Osteocyte (in vitro differentiated cells): Measurements from ENCODE around the gene SPPL3. TPM values are rescaled to one million over a fixed set of nuclear protein-coding genes. Genes with fewer than 3 reads are reported as not detected.

ENCODE experiments used
- DNase-seq: peaks from one replicate; pipeline ENCODE4 v3.0.0; 2021; ENCODE audit warnings: mixed read lengths; ENCODE audit not compliant: unreplicated experiment; ENCODE audit errors: extremely low spot score
- H3K27ac Mint-ChIP-seq: one replicate; pipeline ENCODE4 v1.8.0; 2021; ENCODE audit warnings: mild to moderate bottlenecking, mixed read lengths; ENCODE audit not compliant: unreplicated experiment
- H3K27me3 Mint-ChIP-seq: one replicate; pipeline ENCODE4 v1.8.0; 2021; ENCODE audit warnings: mixed read lengths; ENCODE audit not compliant: unreplicated experiment
- H3K36me3 Mint-ChIP-seq: one replicate; pipeline ENCODE4 v1.8.0; 2021; ENCODE audit warnings: mixed read lengths; ENCODE audit not compliant: unreplicated experiment
- H3K4me1 Mint-ChIP-seq: one replicate; pipeline ENCODE4 v1.8.0; 2021; ENCODE audit warnings: mixed read lengths; ENCODE audit not compliant: unreplicated experiment
- H3K4me3 Mint-ChIP-seq: one replicate; pipeline ENCODE4 v1.8.0; 2021; ENCODE audit warnings: mild to moderate bottlenecking, moderate library complexity, mixed read lengths; ENCODE audit not compliant: unreplicated experiment
- H3K9me3 Mint-ChIP-seq: one replicate; pipeline ENCODE4 v1.8.0; 2021; ENCODE audit warnings: mixed read lengths; ENCODE audit not compliant: unreplicated experiment
- total RNA-seq: library from RNA; stranded (reverse); gene quantifications from 2 replicates; pipeline ENCODE4 v1.2.1, GENCODE V29; 2021
- TF ChIP-seq, protein P1 (sequence below): fragments of 200-600 bp; sonication (generic); IDR thresholded peaks from 2 replicates; pipeline ENCODE4 v1.5.0; 2021; ENCODE audit warnings: antibody characterized with exemption, mild to moderate bottlenecking, moderate library complexity

The SPPL3 gene
- total RNA-seq, 1 donor from 2014 or later: 61.7 TPM

DNA sequence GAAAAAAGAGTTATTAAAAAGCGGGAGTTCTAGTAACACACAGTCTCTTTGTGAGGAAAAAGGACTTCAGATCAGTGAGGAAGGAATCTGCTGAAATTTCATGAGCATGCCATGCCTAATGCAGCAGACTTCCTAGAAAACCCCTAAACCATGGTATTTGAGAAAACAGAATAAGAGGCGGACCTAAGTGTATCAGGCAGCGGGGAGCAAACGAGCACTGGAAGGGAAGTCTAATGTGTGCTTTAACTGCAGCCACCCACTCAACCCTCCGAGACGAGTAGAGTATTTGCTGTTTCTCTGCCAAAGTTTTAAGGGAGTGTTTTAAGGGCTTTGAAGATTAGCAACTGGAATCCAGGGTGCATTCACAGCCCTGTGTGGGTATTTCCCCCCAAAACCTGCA, 142.1 kb downstream of the SPPL3 start:
- peaks cover 23% of the 10 kb centered on the region for H3K4me1 Mint-ChIP-seq
- TF ChIP-seq, protein P1, sequence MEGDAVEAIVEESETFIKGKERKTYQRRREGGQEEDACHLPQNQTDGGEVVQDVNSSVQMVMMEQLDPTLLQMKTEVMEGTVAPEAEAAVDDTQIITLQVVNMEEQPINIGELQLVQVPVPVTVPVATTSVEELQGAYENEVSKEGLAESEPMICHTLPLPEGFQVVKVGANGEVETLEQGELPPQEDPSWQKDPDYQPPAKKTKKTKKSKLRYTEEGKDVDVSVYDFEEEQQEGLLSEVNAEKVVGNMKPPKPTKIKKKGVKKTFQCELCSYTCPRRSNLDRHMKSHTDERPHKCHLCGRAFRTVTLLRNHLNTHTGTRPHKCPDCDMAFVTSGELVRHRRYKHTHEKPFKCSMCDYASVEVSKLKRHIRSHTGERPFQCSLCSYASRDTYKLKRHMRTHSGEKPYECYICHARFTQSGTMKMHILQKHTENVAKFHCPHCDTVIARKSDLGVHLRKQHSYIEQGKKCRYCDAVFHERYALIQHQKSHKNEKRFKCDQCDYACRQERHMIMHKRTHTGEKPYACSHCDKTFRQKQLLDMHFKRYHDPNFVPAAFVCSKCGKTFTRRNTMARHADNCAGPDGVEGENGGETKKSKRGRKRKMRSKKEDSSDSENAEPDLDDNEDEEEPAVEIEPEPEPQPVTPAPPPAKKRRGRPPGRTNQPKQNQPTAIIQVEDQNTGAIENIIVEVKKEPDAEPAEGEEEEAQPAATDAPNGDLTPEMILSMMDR: no peak
- peaks cover 36% of the 10 kb centered on the region for H3K36me3 Mint-ChIP-seq
- H3K4me3 Mint-ChIP-seq: no peak overlapping the region
- DNase-seq: no peak
- no peaks in the 10 kb centered on the region for H3K27me3 Mint-ChIP-seq
- H3K9me3 Mint-ChIP-seq: no peaks in the 10 kb centered on the region
- H3K27ac Mint-ChIP-seq: peak overlapping the region; percentile 90

DNA sequence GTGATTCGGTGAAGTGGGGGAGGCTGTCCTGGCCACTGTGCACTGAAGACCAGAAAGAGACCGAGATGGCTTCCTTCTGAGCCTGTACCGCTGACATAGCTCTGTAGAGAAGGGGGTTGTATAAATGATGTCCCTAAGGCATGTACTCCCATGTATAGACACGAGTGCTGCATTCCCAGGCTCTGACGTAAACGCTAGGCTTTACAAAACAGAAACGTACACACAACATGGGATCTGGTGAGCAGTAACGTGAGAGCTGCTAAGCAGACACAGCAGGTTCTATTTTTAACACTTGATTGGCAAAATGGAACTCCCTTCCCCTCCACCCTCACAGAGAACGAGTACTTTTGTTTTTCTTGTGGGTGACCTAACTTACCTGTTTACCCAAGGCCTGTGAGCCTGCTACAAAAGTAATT, 142.6 kb downstream of the SPPL3 start:
- no peak for DNase-seq
- Mint-ChIP-seq H3K9me3 (no peaks in the 10 kb centered on the region), H3K4me3 (no peak overlapping the region), H3K27ac (peak overlapping the region; percentile 90), H3K36me3 (peaks cover 31% of the 10 kb centered on the region), H3K27me3 (no peaks in the 10 kb centered on the region), H3K4me1 (peaks cover 26% of the 10 kb centered on the region)
- TF ChIP-seq, protein P1: no peak

GRCh38 chr12:120760349-120761254, 143.6 kb downstream of the SPPL3 start:
- TF ChIP-seq, protein P1: no peak
- Mint-ChIP-seq H3K9me3 (no peaks in the 10 kb centered on the region), H3K4me3 (no peak overlapping the region), H3K4me1 (peaks cover 26% of the 10 kb centered on the region), H3K27me3 (no peaks in the 10 kb centered on the region), H3K27ac (peak overlapping the region; percentile 90), H3K36me3 (peaks cover 23% of the 10 kb centered on the region)
- no peak for DNase-seq

- DNase-seq: no peak
- Mint-ChIP-seq H3K27me3 (no peaks in the 10 kb centered on the region), H3K4me3 (no peak overlapping the region)
Observed at GRCh38 chr12:120759591-120760348, 144.4 kb downstream of the SPPL3 start.

More at GRCh38 chr12:120759591-120760348, 144.4 kb downstream of the SPPL3 start:
- Mint-ChIP-seq H3K9me3 (peaks cover 4% of the 10 kb centered on the region), H3K4me1 (peaks cover 26% of the 10 kb centered on the region), H3K36me3 (peaks cover 22% of the 10 kb centered on the region), H3K27ac (peak overlapping the region; percentile 90)
- TF ChIP-seq, protein P1: no peak
